ENCODE data around the gene ZNF831. TPM values are rescaled to one million over a fixed set of nuclear protein-coding genes. Genes with fewer than 3 reads are reported as not detected.
A peak's percentile ranks its signal among the peaks of the same experiment; 100 is the strongest.

Gene ZNF831
- total RNA-seq, 2 donors from 2014 or later: 0.20 to 0.27 TPM

DNA sequence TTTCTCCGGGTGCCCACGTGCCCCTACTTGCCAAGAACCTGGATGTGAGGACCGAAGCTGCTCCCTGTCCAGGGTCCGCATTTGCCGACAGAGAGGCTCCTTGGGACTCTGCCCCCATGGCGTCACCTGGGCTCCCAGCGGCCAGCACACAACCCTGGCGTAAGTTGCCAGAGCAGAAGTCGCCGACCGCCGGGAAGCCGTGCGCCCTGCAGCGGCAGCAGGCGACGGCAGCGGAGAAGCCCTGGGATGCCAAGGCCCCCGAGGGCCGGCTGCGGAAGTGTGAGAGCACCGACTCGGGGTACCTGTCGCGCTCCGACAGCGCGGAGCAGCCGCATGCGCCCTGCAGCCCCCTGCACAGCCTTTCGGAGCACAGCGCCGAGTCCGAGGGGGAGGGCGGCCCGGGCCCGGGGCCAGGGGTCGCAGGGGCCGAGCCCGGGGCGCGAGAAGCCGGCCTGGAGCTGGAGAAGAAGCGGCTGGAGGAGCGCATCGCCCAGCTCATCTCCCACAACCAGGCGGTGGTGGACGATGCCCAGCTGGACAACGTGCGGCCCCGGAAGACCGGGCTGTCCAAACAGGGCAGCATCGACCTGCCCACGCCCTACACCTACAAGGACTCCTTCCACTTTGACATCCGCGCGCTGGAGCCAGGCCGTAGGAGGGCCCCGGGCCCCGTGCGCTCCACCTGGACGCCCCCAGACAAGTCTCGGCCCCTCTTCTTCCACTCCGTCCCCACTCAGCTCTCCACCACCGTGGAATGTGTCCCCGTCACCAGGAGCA lies 28.3 kb downstream of the ZNF831 start:
- intact Hi-C loops (cut with DNase I): no loop called here
- H3K36me3 ChIP-seq: no peaks in the 10 kb centered on the region
- no peak for DNase-seq

DNA sequence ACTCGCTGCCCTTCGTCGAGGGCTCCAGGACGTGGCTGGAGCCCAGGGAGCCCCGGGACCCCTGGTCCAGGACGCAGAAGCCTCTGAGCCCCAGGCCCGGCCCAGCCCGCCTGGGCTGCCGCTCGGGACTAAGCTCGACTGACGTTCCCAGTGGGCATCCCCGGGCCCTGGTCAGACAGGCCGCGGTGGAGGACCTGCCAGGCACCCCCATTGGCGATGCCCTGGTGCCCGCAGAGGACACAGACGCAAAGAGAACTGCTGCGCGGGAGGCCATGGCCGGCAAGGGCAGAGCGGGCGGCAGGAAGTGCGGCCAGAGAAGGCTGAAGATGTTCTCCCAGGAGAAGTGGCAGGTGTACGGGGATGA lies 28.9 kb downstream of the ZNF831 start:
- Histone ChIP-seq H3K27me3 (no peaks in the 10 kb centered on the region), H3K9ac (ENCODE audit: low read depth in 2 of 2, low read length in 2 of 2) (no peak overlapping the region), H3K27ac (no peak overlapping the region), H3K4me3 (no peak overlapping the region), H3K9me3 (no peaks in the 10 kb centered on the region), H3K4me1 (no peaks in the 10 kb centered on the region), H3K36me3 (no peaks in the 10 kb centered on the region)
- intact Hi-C loops (cut with DNase I): no loop called here
- peak; percentile 9 for DNase-seq
- TF ChIP-seq, protein P1, sequence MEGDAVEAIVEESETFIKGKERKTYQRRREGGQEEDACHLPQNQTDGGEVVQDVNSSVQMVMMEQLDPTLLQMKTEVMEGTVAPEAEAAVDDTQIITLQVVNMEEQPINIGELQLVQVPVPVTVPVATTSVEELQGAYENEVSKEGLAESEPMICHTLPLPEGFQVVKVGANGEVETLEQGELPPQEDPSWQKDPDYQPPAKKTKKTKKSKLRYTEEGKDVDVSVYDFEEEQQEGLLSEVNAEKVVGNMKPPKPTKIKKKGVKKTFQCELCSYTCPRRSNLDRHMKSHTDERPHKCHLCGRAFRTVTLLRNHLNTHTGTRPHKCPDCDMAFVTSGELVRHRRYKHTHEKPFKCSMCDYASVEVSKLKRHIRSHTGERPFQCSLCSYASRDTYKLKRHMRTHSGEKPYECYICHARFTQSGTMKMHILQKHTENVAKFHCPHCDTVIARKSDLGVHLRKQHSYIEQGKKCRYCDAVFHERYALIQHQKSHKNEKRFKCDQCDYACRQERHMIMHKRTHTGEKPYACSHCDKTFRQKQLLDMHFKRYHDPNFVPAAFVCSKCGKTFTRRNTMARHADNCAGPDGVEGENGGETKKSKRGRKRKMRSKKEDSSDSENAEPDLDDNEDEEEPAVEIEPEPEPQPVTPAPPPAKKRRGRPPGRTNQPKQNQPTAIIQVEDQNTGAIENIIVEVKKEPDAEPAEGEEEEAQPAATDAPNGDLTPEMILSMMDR (IDR thresholded peaks at IDR 0.05): no peak

More for the DNA sequence above, 28.3 kb downstream of the ZNF831 start:
- H3K27me3 ChIP-seq: no peaks in the 10 kb centered on the region
- TF ChIP-seq, protein P1 (IDR thresholded peaks at IDR 0.05): no peak
- H3K9me3 ChIP-seq: no peaks in the 10 kb centered on the region
- H3K9ac ChIP-seq (ENCODE audit: low read depth in 2 of 2, low read length in 2 of 2): no peak overlapping the region
- H3K27ac ChIP-seq: no peak overlapping the region
- no peak overlapping the region for H3K4me3 ChIP-seq
- no peaks in the 10 kb centered on the region for H3K4me1 ChIP-seq

DNA sequence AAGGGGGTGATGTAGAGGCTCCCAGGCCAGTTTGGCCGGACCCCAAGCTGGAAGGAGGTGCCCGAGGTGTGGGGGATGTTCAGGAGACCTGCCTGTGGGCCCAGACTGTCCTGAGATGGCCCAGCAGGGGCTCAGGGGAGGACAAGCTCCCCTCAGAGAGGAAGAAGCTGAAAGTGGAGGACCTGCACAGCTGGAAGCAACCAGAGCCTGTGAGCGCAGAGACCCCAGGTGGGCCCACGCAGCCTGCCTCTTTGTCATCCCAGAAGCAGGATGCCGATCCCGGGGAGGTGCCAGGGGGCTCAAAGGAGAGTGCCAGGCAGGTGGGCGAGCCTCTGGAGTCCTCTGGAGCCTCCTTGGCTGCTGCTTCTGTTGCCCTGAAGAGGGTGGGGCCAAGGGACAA lies 29.7 kb downstream of the ZNF831 start:
- Histone ChIP-seq H3K4me3 (no peak overlapping the region), H3K27ac (no peak overlapping the region), H3K9me3 (no peaks in the 10 kb centered on the region), H3K9ac (ENCODE audit: low read depth in 2 of 2, low read length in 2 of 2) (no peak overlapping the region), H3K4me1 (no peaks in the 10 kb centered on the region), H3K27me3 (no peaks in the 10 kb centered on the region), H3K36me3 (no peaks in the 10 kb centered on the region)
- intact Hi-C loops (cut with DNase I): no loop called here
- TF ChIP-seq, protein P1 (IDR thresholded peaks at IDR 0.05): no peak
- peak; percentile 12 for DNase-seq

DNA sequence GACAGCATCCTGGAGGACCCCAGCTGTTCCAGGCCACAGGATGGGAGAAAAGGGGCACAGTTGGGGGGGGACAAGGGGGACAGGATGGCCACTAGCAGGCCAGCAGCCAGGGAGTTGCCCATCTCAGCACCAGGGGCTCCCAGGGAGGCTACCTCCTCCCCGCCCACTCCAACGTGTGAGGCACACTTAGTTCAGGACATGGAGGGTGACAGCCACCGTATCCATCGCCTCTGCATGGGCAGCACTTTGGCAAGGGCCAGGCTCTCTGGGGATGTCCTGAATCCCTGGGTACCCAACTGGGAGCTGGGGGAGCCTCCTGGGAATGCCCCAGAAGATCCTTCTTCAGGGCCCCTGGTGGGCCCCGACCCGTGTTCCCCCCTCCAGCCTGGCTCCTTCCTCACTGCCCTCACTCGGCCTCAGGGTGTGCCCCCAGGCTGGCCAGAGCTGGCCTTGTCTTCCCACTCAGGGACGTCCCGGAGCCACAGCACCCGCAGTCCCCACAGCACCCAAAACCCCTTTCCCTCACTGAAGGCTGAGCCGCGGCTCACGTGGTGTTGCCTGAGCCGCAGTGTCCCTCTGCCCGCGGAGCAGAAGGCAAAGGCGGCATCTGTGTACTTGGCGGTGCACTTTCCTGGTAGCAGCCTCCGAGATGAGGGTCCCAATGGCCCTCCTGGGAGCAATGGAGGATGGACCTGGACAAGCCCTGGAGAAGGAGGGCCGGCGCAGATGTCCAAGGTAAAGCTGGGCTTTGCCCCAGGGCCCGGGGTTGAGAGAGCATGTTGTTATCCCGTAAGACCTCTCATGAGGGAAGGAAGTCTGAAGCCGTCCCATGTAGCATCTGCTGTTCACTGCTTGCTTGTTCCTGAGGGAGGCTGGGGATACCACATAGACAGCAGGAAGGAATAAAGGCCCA lies 30.7 kb downstream of the ZNF831 start:
- no peak overlapping the region for H3K27ac ChIP-seq
- intact Hi-C loops (cut with DNase I): no loop called here
- no peak overlapping the region for H3K4me3 ChIP-seq
- TF ChIP-seq, protein P1 (IDR thresholded peaks at IDR 0.05): no peak
- H3K9ac ChIP-seq (ENCODE audit: low read depth in 2 of 2, low read length in 2 of 2): no peak overlapping the region
- no peaks in the 10 kb centered on the region for H3K4me1 ChIP-seq
- H3K27me3 ChIP-seq: no peaks in the 10 kb centered on the region
- peak; percentile 14 for DNase-seq
- no peaks in the 10 kb centered on the region for H3K36me3 ChIP-seq
- H3K9me3 ChIP-seq: no peaks in the 10 kb centered on the region

DNA sequence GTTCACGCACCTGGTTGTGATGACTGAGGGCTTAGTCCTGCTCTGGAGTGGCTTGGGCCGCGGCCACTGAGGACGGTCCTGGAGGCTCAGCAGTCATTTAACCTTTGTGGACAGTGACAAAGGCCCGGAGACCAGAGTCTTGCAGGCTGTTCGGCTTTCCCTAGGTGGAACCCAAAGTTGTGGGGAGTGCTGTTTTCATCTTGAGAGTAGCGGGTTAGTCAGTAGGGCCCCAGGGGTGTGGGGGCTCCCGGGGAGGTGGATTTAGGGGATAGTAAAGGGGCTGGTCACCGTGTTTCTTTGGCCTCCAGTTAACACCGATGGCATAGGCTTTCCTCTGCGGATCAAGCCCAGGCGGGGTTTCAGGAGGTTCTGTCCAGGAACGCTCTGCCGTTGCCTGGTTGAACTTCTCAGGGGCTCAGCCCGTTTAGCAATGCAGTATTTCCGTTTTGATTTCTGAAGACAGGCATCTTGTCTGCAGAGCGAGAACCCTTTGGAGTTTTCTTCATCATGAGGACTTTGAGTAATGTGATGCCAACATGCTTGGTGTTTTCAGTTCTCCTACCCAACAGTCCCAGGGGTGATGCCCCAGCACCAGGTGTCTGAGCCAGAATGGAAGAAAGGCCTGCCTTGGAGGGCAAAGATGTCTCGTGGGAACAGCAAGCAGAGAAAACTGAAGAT lies 31.8 kb downstream of the ZNF831 start:
- TF ChIP-seq, protein P1 (IDR thresholded peaks at IDR 0.05): no peak
- no peaks in the 10 kb centered on the region for H3K4me1 ChIP-seq
- no peak overlapping the region for H3K4me3 ChIP-seq
- H3K9ac ChIP-seq (ENCODE audit: low read depth in 2 of 2, low read length in 2 of 2): no peak overlapping the region
- no peak overlapping the region for H3K27ac ChIP-seq
- no peaks in the 10 kb centered on the region for H3K9me3 ChIP-seq
- H3K27me3 ChIP-seq: no peaks in the 10 kb centered on the region
- no peaks in the 10 kb centered on the region for H3K36me3 ChIP-seq
- DNase-seq: peak; percentile 12
- intact Hi-C loops (cut with DNase I): no loop called here
